Fibroblast of lung (primary cell): ENCODE measurements around the gene SGCE. TPM values are rescaled to one million over a fixed set of nuclear protein-coding genes. Genes with fewer than 3 reads are reported as not detected.

Experiments used
- DNase-seq, 2 donors: peaks; one replicate each; pipeline versions ENCODE4 v3.0.0 to v3.0.0-alpha.2; 2010; ENCODE audit warnings: low read depth in 2 of 2
- H2AFZ ChIP-seq: 2 replicates; pipeline ENCODE4 v1.5.1; 2012; ENCODE audit warnings: low read length, control low read depth, inconsistent platforms
- H3K27ac ChIP-seq: 2 replicates; pipeline ENCODE4 v1.5.1; 2011; ENCODE audit warnings: low read length, control low read depth; ENCODE audit not compliant: insufficient read depth
- H3K27me3 ChIP-seq: 2 replicates; pipeline ENCODE4 v1.5.1; 2011; ENCODE audit warnings: mild to moderate bottlenecking, low read length; ENCODE audit not compliant: control insufficient read depth, insufficient read depth
- H3K36me3 ChIP-seq: 2 replicates; pipeline ENCODE4 v1.5.1; 2011; ENCODE audit warnings: low read length; ENCODE audit not compliant: control insufficient read depth, insufficient read depth
- H3K4me1 ChIP-seq: 2 replicates; pipeline ENCODE4 v1.5.1; 2011; ENCODE audit warnings: low read length; ENCODE audit not compliant: control insufficient read depth, insufficient read depth; ENCODE audit errors: extremely low read depth
- H3K4me2 ChIP-seq: 2 replicates; pipeline ENCODE4 v1.5.1; 2011; ENCODE audit warnings: low read length, control low read depth; ENCODE audit not compliant: insufficient read depth; ENCODE audit errors: extremely low read depth
- H3K4me3 ChIP-seq, 4 experiments: fragments of 200-600 bp in 1 of 4; sonication (generic) in 1 of 4; replicated peaks in 1 of 4; 2 replicates each; pipeline ENCODE4 v1.5.1; 2011 to 2016; ENCODE audit warnings: low read length in 4 of 4, low read depth in 3 of 4, mild to moderate bottlenecking in 3 of 4, control low read depth in 2 of 4, inconsistent platforms in 1 of 4, mixed read lengths in 1 of 4; ENCODE audit not compliant: insufficient read depth in 1 of 4; ENCODE audit errors: control extremely low read depth in 1 of 4
- H3K79me2 ChIP-seq: 2 replicates; pipeline ENCODE4 v1.5.1; 2012; ENCODE audit warnings: mild to moderate bottlenecking, low read length, inconsistent platforms; ENCODE audit not compliant: control insufficient read depth, insufficient read depth
- H3K9ac ChIP-seq: 2 replicates; pipeline ENCODE4 v1.5.1; 2011; ENCODE audit warnings: mild to moderate bottlenecking, low read length, control low read depth; ENCODE audit not compliant: insufficient read depth
- H3K9me3 ChIP-seq: 2 replicates; pipeline ENCODE4 v1.5.1; 2012; ENCODE audit warnings: low read depth, low read length; ENCODE audit not compliant: control insufficient read depth, insufficient read depth
- H4K20me1 ChIP-seq: 2 replicates; pipeline ENCODE4 v1.5.1; 2011; ENCODE audit warnings: low read length; ENCODE audit not compliant: control insufficient read depth, insufficient read depth; ENCODE audit errors: extremely low read depth
- CTCF ChIP-seq, 2 donors: IDR thresholded peaks in 1 of 2; conservative IDR thresholded peaks in 1 of 2; 1 replicate in 1 of 2; 2 replicates in 1 of 2; pipeline ENCODE4 v1.5.1; 2011 to 2012; ENCODE audit warnings: low read length in 2 of 2, control low read depth in 1 of 2, inconsistent platforms in 1 of 2, low read depth in 1 of 2, mild to moderate bottlenecking in 1 of 2
- EZH2 ChIP-seq: IDR thresholded peaks from 2 replicates; pipeline ENCODE4 v1.5.1; 2012; ENCODE audit warnings: low read length, control low read depth, mild to moderate bottlenecking; ENCODE audit errors: missing control alignments
- polyA plus RNA-seq, 2 donors: library from polyadenylated mRNA; depleted of rRNA in 1 of 2; stranded (reverse) in 1 of 2; unstranded in 1 of 2; fragments of >200 nt; gene quantifications; 2 replicates each; pipeline ENCODE4 v1.2.1, GENCODE V29; 2011 to 2012; ENCODE audit warnings: missing spikeins in 1 of 2
- total RNA-seq: library from RNA; depleted of rRNA; stranded (reverse); fragments of >200 nt; gene quantifications from 2 replicates; pipeline ENCODE4 v1.2.1, GENCODE V29; 2014

SGCE gene
- total and polyA plus RNA-seq, 2 donors (not counting 1 experiment from before 2014, with no cell fraction given), result 106 to 184 TPM

- no peaks in the 10 kb centered on the region for H3K4me1 ChIP-seq
- H4K20me1 ChIP-seq, result no peaks in the 10 kb centered on the region
- H3K79me2 ChIP-seq, result no peaks in the 10 kb centered on the region
- H3K9ac ChIP-seq, result no peak overlapping the region
- no peaks in the 10 kb centered on the region for H3K9me3 ChIP-seq
- DNase-seq, result peak in 1 of 2 donors; percentile 37
- TF ChIP-seq EZH2 (no peak), CTCF (conservative IDR thresholded peaks at IDR 0.05 in 1 of 2, IDR thresholded peaks at IDR 0.05 in 1 of 2; ENCODE audit: low read depth in 1 of 2, low read length in 2 of 2) (no peak)
- no peak overlapping the region for H2AFZ ChIP-seq
- H3K27ac ChIP-seq, result no peak overlapping the region
- H3K36me3 ChIP-seq, result no peaks in the 10 kb centered on the region
- no peak overlapping the region for H3K4me3 ChIP-seq
- H3K27me3 ChIP-seq, result no peaks in the 10 kb centered on the region
- H3K4me2 ChIP-seq, result no peak overlapping the region
Measured at GRCh38 chr7:94588075-94588474, 67.9 kb downstream of the SGCE start.

GRCh38 chr7:94584113-94584512 is 71.8 kb downstream of the SGCE start:
- no peak overlapping the region for H3K4me2 ChIP-seq
- no peaks in the 10 kb centered on the region for H3K27me3 ChIP-seq
- no peaks in the 10 kb centered on the region for H3K9me3 ChIP-seq
- peak; percentile 47 to 57 for DNase-seq
- H3K4me3 ChIP-seq, result no peak overlapping the region
- TF ChIP-seq CTCF (conservative IDR thresholded peaks at IDR 0.05 in 1 of 2, IDR thresholded peaks at IDR 0.05 in 1 of 2; ENCODE audit: low read depth in 1 of 2, low read length in 2 of 2) (no peak), EZH2 (no peak)
- H2AFZ ChIP-seq, result no peak overlapping the region
- no peak overlapping the region for H3K27ac ChIP-seq
- no peaks in the 10 kb centered on the region for H4K20me1 ChIP-seq
- no peak overlapping the region for H3K9ac ChIP-seq
- no peaks in the 10 kb centered on the region for H3K79me2 ChIP-seq
- no peaks in the 10 kb centered on the region for H3K36me3 ChIP-seq
- H3K4me1 ChIP-seq, result no peaks in the 10 kb centered on the region

GRCh38 chr7:94580601-94581000 is 75.3 kb downstream of the SGCE start:
- H3K4me3 ChIP-seq, result no peak overlapping the region
- no peaks in the 10 kb centered on the region for H4K20me1 ChIP-seq
- no peak overlapping the region for H3K27ac ChIP-seq
- H2AFZ ChIP-seq, result no peak overlapping the region
- no peaks in the 10 kb centered on the region for H3K36me3 ChIP-seq
- peak; percentile 11 to 63 for DNase-seq
- H3K27me3 ChIP-seq, result no peaks in the 10 kb centered on the region
- TF ChIP-seq EZH2 (no peak), CTCF (conservative IDR thresholded peaks at IDR 0.05 in 1 of 2, IDR thresholded peaks at IDR 0.05 in 1 of 2; ENCODE audit: low read depth in 1 of 2, low read length in 2 of 2) (no peak)
- H3K9ac ChIP-seq, result no peak overlapping the region
- H3K79me2 ChIP-seq, result no peaks in the 10 kb centered on the region
- no peaks in the 10 kb centered on the region for H3K4me1 ChIP-seq
- H3K4me2 ChIP-seq, result no peak overlapping the region
- no peaks in the 10 kb centered on the region for H3K9me3 ChIP-seq
